ENCODE results near the gene WDR89.
"Not testable (repeated sequence)": the region's sequence is repeated elsewhere in the genome, so short reads cannot be mapped to it uniquely, and the experiment has no call there.

WDR89 gene

GRCh38 chr14:63594455-63595372, 47.0 kb downstream of the WDR89 start:
- no peak for DNase-seq

- DNase-seq = not testable (repeated sequence)
Measured at GRCh38 chr14:63583046-63583445, 58.6 kb downstream of the WDR89 start.

- no peak for DNase-seq
Measured at GRCh38 chr14:63581491-63581890, 60.2 kb downstream of the WDR89 start.

- no peak for DNase-seq
Measured at GRCh38 chr14:63578300-63578699, 63.4 kb downstream of the WDR89 start.

GRCh38 chr14:63573581-63573980, 68.1 kb downstream of the WDR89 start:
- no peak for DNase-seq

- no peak for DNase-seq
Measured at GRCh38 chr14:63565448-63565847, 76.2 kb downstream of the WDR89 start.

GRCh38 chr14:63564318-63564717, 77.4 kb downstream of the WDR89 start:
- DNase-seq = no peak

- DNase-seq = peak; percentile 12
Measured at GRCh38 chr14:63563370-63564026, 78.2 kb downstream of the WDR89 start.

GRCh38 chr14:63562405-63562804, 79.3 kb downstream of the WDR89 start:
- peak; percentile 60 for DNase-seq

- no peak for DNase-seq
Measured at GRCh38 chr14:63555572-63555971, 86.1 kb downstream of the WDR89 start.

GRCh38 chr14:63551332-63551731, 90.3 kb downstream of the WDR89 start:
- no peak for DNase-seq

GRCh38 chr14:63547798-63548335, 93.8 kb downstream of the WDR89 start:
- DNase-seq = no peak
